Measurements from ENCODE around the gene CCDC85C.

DNA sequence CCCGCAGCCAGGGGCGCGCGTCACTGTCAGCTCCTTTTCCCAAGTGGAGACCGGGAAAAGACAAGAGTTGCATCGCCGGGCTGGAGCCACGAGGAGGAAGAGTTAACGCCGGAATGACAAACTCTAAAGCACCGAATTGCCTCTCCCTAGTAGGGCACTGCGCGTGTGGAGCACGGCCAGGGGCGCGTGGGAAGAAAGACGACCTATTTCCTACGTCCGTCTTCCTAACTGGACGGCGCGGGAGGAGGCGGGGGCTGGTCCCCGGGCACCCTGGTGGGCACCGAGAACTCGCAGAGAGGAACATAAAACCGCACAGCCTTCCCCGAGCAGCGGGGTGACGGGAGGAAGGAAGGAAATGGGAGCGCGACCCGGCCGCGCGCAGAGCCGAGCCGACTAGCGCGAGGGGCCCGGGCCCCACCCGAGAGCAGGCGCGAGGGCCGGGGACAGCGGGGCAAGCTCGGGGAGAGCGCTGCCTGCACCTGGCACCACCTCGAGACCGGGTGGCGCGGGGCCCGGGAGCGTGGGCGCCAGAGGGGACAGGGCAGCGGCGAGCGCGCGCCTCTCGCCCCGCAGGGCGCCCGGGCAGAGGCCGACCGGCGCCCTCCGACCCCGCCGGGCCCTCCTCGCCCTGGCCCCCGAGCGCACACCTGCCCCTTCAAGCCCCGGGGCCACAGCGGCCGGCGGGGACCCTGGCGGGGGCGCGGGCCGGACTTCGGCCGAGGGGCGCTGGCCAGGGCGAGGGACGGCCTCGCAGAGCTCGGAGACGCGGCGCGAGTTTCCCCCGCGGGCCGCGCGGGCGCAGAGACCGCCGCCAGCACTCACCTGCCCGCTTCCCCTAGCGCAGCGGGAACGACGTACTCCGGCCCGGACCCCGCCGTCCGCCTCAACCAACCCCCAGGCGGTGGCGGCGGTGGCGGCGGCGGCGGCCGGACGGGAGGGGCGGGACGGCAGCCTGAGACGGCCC, 123.8 kb downstream of the CCDC85C start, which contains the start of gene SETD3:
- TF ChIP-seq, protein P1, sequence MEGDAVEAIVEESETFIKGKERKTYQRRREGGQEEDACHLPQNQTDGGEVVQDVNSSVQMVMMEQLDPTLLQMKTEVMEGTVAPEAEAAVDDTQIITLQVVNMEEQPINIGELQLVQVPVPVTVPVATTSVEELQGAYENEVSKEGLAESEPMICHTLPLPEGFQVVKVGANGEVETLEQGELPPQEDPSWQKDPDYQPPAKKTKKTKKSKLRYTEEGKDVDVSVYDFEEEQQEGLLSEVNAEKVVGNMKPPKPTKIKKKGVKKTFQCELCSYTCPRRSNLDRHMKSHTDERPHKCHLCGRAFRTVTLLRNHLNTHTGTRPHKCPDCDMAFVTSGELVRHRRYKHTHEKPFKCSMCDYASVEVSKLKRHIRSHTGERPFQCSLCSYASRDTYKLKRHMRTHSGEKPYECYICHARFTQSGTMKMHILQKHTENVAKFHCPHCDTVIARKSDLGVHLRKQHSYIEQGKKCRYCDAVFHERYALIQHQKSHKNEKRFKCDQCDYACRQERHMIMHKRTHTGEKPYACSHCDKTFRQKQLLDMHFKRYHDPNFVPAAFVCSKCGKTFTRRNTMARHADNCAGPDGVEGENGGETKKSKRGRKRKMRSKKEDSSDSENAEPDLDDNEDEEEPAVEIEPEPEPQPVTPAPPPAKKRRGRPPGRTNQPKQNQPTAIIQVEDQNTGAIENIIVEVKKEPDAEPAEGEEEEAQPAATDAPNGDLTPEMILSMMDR (IDR thresholded peaks at IDR 0.05; ENCODE audit: low read depth, low read length): no peak
- TF ChIP-seq EZH2phosphoT487 (IDR thresholded peaks at IDR 0.05; ENCODE audit: low read depth): no peak
